PC-3 (cell line): ENCODE measurements around the gene SLC6A17. TPM values are rescaled to one million over a fixed set of nuclear protein-coding genes. Genes with fewer than 3 reads are reported as not detected.

ENCODE experiments used
- ATAC-seq: fragments of 200-7000 bp; cut with Tn5 transposase; 2 replicates; pipeline ENCODE4 v1.9.1; 2020; ENCODE audit warnings: mild to moderate bottlenecking, moderate library complexity
- BruUV-seq: library from RNA; stranded (reverse); fragments of 400-500 nt; replicated peaks from 2 replicates; lab custom pipeline; 2021; lab: Mats Ljungman, UMichigan
- CTCF ChIA-PET: fragments of 300-600 bp; sonication (Branson Sonifier 250); formaldehyde crosslinking; loops from one replicate; lab custom pipeline; 2022; ENCODE audit warnings: antibody characterized with exemption; lab: Charles Lee
- POLR2A ChIA-PET: fragments of 300-600 bp; sonication (Branson Sonifier 250); formaldehyde crosslinking; loops from one replicate; lab custom pipeline; 2022; ENCODE audit warnings: antibody characterized with exemption; ENCODE audit not compliant: unreplicated experiment; lab: Charles Lee
- DNase-seq: peaks from one replicate; pipeline ENCODE4 v3.0.0-alpha.2; 2015
- H2AFZ ChIP-seq: fragments of 300-600 bp; sonication (generic); 2 replicates; pipeline ENCODE4 v1.6.0; 2016; ENCODE audit warnings: antibody characterized with exemption, low read length
- H3F3A ChIP-seq: fragments of 300-600 bp; sonication (generic); one replicate; pipeline ENCODE4 v1.6.0; 2017; ENCODE audit warnings: antibody characterized with exemption, low read length, control low read depth, mild to moderate bottlenecking; ENCODE audit not compliant: unreplicated experiment
- H3K27ac ChIP-seq: fragments of 300-600 bp; sonication (generic); 2 replicates; pipeline ENCODE4 v1.5.1; 2016; ENCODE audit warnings: mild to moderate bottlenecking, low read length
- H3K27me3 ChIP-seq: fragments of 300-600 bp; sonication (generic); 2 replicates; pipeline ENCODE4 v1.6.1; 2016; ENCODE audit warnings: low read length, mixed read lengths
- H3K36me3 ChIP-seq: fragments of 300-600 bp; sonication (generic); 2 replicates; pipeline ENCODE4 v1.6.1; 2016; ENCODE audit warnings: low read depth, mixed run types, low read length, mixed read lengths
- H3K4me1 ChIP-seq: fragments of 300-600 bp; sonication (generic); 2 replicates; pipeline ENCODE4 v1.5.1; 2016; ENCODE audit warnings: low read length; ENCODE audit not compliant: insufficient read depth
- H3K4me2 ChIP-seq: fragments of 300-600 bp; sonication (generic); 2 replicates; pipeline ENCODE4 v1.6.0; 2016; ENCODE audit warnings: low read length
- H3K4me3 ChIP-seq: fragments of 300-600 bp; sonication (generic); 2 replicates; pipeline ENCODE4 v1.5.1; 2016; ENCODE audit warnings: mild to moderate bottlenecking, low read length, mixed read lengths
- H3K79me2 ChIP-seq: fragments of 300-600 bp; sonication (generic); 2 replicates; pipeline ENCODE4 v1.6.1; 2017; ENCODE audit warnings: low read length, mixed read lengths
- H3K9ac ChIP-seq: fragments of 300-600 bp; sonication (generic); 2 replicates; pipeline ENCODE4 v1.6.0; 2016; ENCODE audit warnings: mild to moderate bottlenecking, low read length
- H3K9me2 ChIP-seq: fragments of 300-600 bp; sonication (generic); replicated peaks from 2 replicates; pipeline ENCODE4 v1.6.1; 2016; ENCODE audit warnings: mixed run types, low read length, mixed read lengths
- H3K9me3 ChIP-seq: fragments of 300-600 bp; sonication (generic); 2 replicates; pipeline ENCODE4 v1.6.1; 2016; ENCODE audit warnings: low read length, mixed read lengths
- H4K20me1 ChIP-seq: fragments of 300-600 bp; sonication (generic); 2 replicates; pipeline ENCODE4 v1.6.1; 2016; ENCODE audit warnings: low read length, mixed read lengths
- CTCF ChIP-seq: fragments of 300-600 bp; sonication (generic); conservative IDR thresholded peaks from 2 replicates; pipeline ENCODE4 v1.5.1; 2017; ENCODE audit warnings: antibody characterized with exemption, low read depth, mild to moderate bottlenecking, low read length
- EZH2 ChIP-seq: fragments of 300-600 bp; sonication (generic); IDR thresholded peaks from one replicate; pipeline ENCODE4 v1.6.1; 2017; ENCODE audit warnings: antibody characterized with exemption, mild to moderate bottlenecking, low read length; ENCODE audit not compliant: unreplicated experiment
- EZH2phosphoT487 ChIP-seq: fragments of 300-600 bp; sonication (generic); IDR thresholded peaks from 2 replicates; pipeline ENCODE4 v1.6.1; 2018; ENCODE audit warnings: mild to moderate bottlenecking, antibody characterized with exemption, low read length, borderline replicate concordance
- intact Hi-C: fragments of 100-400 bp; cut with micrococcal nuclease; formaldehyde crosslinking; loops from 2 replicates; pipeline ENCODE4 v1.9.0; 2023
- total RNA-seq: library from RNA; depleted of rRNA; stranded (reverse); fragments of >200 nt; gene quantifications from 2 replicates; pipeline ENCODE4 v1.2.3, GENCODE V29; 2014

The SLC6A17 gene
- total RNA-seq, 1 experiment from 2014 or later = not detected

DNA sequence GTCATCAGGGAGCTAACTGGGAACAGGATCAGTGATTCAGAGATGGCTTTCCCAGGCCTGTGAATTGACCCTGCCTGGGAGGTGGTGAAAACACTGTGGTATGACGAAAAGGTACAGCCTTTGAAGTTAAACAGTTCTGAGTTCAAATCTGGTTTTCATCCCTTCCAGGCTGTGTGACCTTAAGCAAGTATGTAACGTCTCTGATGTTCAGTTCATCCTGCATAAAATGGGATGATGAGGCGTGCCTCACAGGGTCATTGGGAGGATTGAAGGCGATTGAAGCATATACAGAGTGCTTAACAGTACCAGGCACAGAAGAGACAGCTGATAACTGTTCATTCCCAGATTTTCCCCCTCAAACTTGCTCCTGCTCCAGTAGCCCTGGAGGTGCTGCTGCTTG is 70.8 kb downstream of the SLC6A17 start:
- DNase-seq (no peak), ATAC-seq (no peak)
- no peaks in the 10 kb centered on the region for H3K79me2 ChIP-seq
- no peaks in the 10 kb centered on the region for H4K20me1 ChIP-seq
- H2AFZ ChIP-seq = no peak overlapping the region
- H3K27ac ChIP-seq = no peak overlapping the region
- no peaks in the 10 kb centered on the region for H3K9me3 ChIP-seq
- no peaks in the 10 kb centered on the region for H3K36me3 ChIP-seq
- H3K9me2 ChIP-seq = no peaks in the 10 kb centered on the region
- no peak overlapping the region for H3K4me3 ChIP-seq
- ChIA-PET CTCF (no interaction called here), POLR2A (no interaction called here)
- TF ChIP-seq CTCF (no peak), EZH2phosphoT487 (no peak), EZH2 (no peak)
- no peak overlapping the region for H3K4me2 ChIP-seq
- H3K4me1 ChIP-seq = no peaks in the 10 kb centered on the region
- intact Hi-C loops = no loop called here
- H3K27me3 ChIP-seq = no peaks in the 10 kb centered on the region
- H3F3A ChIP-seq = no peaks in the 10 kb centered on the region
- no peak overlapping the region for H3K9ac ChIP-seq
- BruUV-seq = no TSS peak

DNA sequence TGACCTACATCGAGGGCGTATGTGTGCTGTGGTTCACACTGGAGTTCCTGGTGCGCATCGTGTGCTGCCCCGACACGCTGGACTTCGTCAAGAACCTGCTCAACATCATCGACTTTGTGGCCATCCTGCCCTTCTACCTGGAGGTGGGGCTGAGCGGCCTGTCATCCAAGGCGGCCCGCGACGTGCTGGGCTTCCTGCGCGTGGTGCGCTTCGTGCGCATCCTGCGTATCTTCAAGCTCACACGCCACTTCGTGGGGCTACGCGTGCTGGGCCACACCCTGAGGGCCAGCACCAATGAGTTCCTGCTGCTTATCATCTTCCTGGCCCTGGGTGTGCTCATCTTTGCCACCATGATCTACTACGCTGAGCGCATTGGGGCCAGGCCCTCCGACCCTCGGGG is 72.8 kb downstream of the SLC6A17 start:
- no peaks in the 10 kb centered on the region for H3K79me2 ChIP-seq
- intact Hi-C loops = no loop called here
- CTCF ChIA-PET = no interaction called here

DNA sequence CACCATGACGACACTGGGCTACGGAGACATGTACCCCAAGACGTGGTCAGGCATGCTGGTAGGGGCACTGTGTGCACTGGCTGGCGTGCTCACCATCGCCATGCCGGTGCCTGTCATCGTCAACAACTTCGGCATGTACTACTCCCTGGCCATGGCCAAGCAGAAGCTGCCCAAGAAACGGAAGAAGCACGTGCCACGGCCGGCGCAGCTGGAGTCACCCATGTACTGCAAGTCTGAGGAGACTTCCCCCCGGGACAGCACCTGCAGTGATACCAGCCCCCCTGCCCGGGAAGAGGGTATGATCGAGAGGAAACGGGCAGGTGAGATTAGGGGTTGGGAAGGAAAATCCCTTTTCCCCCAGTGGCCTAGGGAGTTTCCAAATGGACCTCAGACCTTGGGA is 73.3 kb downstream of the SLC6A17 start:
- no peaks in the 10 kb centered on the region for H3F3A ChIP-seq
- no peaks in the 10 kb centered on the region for H3K4me1 ChIP-seq
- H2AFZ ChIP-seq = no peak overlapping the region
- intact Hi-C loops = no loop called here
- H3K9me3 ChIP-seq = no peaks in the 10 kb centered on the region
- no peaks in the 10 kb centered on the region for H3K9me2 ChIP-seq
- H3K27me3 ChIP-seq = no peaks in the 10 kb centered on the region
- no peak for DNase-seq
- ATAC-seq = no peak
- no peaks in the 10 kb centered on the region for H3K36me3 ChIP-seq
- H3K27ac ChIP-seq = no peak overlapping the region
- no peaks in the 10 kb centered on the region for H4K20me1 ChIP-seq
- ChIA-PET POLR2A (no interaction called here), CTCF (no interaction called here)
- TF ChIP-seq EZH2 = no peak
- TF ChIP-seq EZH2phosphoT487 = no peak
- TF ChIP-seq CTCF = no peak
- no peak overlapping the region for H3K9ac ChIP-seq
- BruUV-seq = no TSS peak
- no peaks in the 10 kb centered on the region for H3K79me2 ChIP-seq
- no peak overlapping the region for H3K4me3 ChIP-seq
- no peak overlapping the region for H3K4me2 ChIP-seq

More for the DNA sequence above, 72.8 kb downstream of the SLC6A17 start:
- DNase-seq (no peak), ATAC-seq (no peak)
- no peaks in the 10 kb centered on the region for H3K9me3 ChIP-seq
- H3F3A ChIP-seq = no peaks in the 10 kb centered on the region
- BruUV-seq = no TSS peak
- H3K4me1 ChIP-seq = no peaks in the 10 kb centered on the region
- no peaks in the 10 kb centered on the region for H3K9me2 ChIP-seq
- H3K9ac ChIP-seq = no peak overlapping the region
- POLR2A ChIA-PET = no interaction called here
- no peaks in the 10 kb centered on the region for H3K27me3 ChIP-seq
- H4K20me1 ChIP-seq = no peaks in the 10 kb centered on the region
- H3K4me2 ChIP-seq = no peak overlapping the region
- TF ChIP-seq EZH2phosphoT487 (no peak), CTCF (no peak), EZH2 (no peak)
- H3K36me3 ChIP-seq = no peaks in the 10 kb centered on the region
- H3K27ac ChIP-seq = no peak overlapping the region
- H3K4me3 ChIP-seq = no peak overlapping the region
- H2AFZ ChIP-seq = no peak overlapping the region
